Inflammatory macrophage treated with lipopolysaccharide for 4 hours (primary cell): ENCODE results near the gene KRTAP10-1.

Experiments
- DNase-seq: peaks from one replicate; pipeline ENCODE4 v3.0.0-alpha.2; 2020

Gene KRTAP10-1

GRCh38 chr21:44500111-44500510, 39.9 kb downstream of the KRTAP10-1 start:
- no peak for DNase-seq

DNA sequence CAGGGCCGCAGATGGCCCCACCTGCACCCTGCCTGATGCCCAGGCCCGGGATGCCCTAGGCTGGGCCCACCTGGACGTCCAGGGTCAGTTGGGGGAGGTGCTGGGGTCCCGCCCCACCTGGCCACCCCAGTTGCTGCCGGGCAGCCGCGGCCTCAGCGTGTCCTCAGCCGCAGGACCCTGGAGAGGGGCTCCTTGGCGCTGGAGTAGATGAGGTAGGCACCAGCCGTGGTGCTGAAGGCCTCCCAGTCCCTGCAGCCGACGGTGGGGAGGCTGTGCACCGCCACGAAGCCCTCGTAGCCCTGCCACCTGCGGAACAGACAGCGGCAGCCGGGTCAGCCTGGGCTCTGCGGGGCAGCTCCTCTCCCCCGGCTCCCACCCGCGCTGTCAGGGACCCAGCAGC, 40.4 kb downstream of the KRTAP10-1 start:
- no peak for DNase-seq

GRCh38 chr21:44499211-44499560, 40.8 kb downstream of the KRTAP10-1 start:
- DNase-seq = no peak

GRCh38 chr21:44498280-44499210, 41.5 kb downstream of the KRTAP10-1 start:
- DNase-seq = no peak

- no peak for DNase-seq
Observed at GRCh38 chr21:44497703-44498126, 42.3 kb downstream of the KRTAP10-1 start.

GRCh38 chr21:44496564-44497550, 43.1 kb downstream of the KRTAP10-1 start:
- DNase-seq = no peak

DNA sequence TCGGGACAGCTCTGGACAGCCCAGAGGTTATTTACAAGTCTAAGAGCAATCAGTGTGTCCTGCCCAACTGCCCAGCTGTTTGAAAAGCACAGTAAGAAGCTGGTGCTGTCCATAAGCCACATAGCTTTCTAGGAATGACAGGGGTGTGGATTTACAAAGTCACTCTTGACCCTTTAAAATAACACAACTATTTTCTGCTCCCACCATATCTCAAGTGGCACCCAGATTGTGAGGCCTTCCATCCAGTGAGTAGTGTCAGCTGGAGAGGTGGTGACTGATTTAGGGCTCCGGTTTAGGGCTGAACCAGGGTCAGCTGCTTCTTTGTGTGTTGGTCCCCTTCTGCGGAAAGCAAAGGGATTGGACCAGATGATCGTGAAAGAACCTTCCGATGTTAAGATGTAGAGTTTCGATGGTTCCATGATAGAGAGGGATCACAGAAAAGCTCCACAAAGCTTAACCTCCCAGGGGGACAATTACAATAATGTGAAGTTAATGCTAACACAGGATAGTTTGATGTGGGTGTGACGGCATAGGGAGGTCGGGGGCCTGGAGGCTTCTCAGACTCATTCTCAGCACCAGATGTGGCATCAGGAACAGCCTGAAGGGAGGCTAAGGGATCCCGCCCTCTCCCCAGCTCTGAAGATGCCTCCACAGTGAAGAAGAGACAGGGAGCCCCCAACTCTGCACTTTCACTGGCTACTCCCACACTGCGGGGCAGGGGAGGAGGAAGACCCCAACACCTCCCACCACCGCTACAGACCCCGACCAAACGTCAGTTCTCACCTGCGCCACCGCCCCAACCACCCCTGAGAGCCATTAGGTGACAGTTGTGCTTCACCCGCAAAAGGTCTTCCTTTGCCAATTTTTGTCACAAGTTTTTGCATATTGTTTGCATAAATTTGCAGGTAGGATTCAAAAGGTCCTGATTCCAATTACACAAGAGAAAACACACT, 44.1 kb downstream of the KRTAP10-1 start:
- DNase-seq = no peak

GRCh38 chr21:44494956-44495355, 45.0 kb downstream of the KRTAP10-1 start:
- no peak for DNase-seq

GRCh38 chr21:44494418-44494817, 45.6 kb downstream of the KRTAP10-1 start:
- no peak for DNase-seq

DNA sequence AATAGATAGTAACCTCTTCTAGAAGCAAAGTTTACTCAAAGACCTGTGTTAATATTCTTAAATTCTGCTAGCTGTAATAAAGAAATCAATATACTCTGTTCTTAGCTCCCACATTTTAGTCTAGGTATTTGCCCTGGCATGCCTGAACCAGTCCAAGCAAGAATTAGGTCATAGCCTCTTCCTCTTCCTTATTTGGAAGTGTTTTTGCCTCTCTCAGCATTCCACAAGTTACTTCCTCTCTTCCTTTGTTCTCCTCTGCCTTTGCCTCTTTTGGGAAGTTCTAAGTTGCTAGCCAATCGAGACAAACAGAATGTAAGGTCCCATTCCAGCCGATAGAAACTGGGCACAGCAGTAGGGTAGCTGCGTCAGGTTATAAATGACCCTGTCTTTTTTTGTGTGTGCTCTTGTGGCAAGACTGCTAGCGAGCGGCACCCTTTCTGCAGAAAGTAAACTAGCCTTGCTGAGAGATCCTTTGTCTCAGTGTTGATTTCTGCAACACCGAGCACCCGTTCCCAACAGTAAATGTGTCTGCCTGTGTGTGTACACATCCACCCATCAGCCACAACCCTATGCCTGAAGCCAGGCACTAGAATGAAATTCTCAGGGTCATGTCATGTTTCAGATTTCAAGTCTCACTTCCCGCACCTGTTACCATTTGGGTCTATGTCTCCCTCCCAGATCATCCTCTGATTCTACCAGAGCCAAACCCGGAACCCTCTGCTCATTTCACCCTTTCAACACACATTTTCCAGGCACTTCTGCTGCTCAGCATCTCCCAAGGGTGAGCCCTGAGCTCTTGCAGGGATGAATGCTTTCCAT, 47.2 kb downstream of the KRTAP10-1 start:
- DNase-seq = peak; percentile 18

- no peak for DNase-seq
Observed at GRCh38 chr21:44490816-44491215, 49.2 kb downstream of the KRTAP10-1 start.

DNA sequence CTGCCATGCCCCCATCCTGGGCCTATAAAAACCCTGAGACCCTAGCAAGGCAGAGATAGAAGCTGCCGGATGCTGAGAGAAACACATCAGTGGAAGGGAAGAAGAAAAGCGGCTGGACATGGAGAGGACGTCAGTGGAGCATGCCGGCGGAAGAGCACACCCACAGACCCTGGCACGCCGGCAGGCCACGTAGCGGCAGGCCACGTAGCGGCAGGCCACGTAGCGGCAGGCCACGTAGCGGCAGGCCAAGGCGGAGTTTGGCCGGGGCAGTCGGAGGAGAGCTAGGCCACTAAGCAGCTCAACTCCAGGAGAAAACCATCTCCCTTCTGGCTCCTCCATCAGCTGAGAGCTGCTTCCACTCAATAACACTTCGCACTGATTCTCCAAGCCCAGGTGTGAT, 49.6 kb downstream of the KRTAP10-1 start:
- no peak for DNase-seq

DNA sequence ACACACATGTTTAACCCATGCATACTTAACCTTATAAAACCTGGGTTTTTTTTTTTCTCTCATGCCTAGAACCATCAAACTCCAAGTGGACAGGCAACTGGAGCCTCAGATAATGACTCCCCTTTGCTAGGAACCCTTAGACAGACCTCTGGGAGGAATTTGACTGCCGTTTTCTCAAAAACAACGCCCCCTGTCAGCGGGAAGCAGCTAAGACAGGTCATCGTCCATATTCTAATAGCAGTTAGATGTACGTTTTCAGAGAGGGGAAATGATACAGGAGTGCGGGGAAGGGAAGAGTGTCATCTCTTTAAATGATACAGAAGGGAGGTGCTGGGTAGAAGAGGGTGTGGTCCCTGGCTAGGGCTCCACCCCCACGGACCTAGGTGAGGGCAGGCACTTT, 50.0 kb downstream of the KRTAP10-1 start:
- no peak for DNase-seq
